Measurements from ENCODE around the gene BEND5. TPM values are rescaled to one million over a fixed set of nuclear protein-coding genes. Genes with fewer than 3 reads are reported as not detected.

BEND5 gene
- total and polyA plus RNA-seq, 7 donors: 0.84 to 3.7 (median 1.6) TPM

DNA sequence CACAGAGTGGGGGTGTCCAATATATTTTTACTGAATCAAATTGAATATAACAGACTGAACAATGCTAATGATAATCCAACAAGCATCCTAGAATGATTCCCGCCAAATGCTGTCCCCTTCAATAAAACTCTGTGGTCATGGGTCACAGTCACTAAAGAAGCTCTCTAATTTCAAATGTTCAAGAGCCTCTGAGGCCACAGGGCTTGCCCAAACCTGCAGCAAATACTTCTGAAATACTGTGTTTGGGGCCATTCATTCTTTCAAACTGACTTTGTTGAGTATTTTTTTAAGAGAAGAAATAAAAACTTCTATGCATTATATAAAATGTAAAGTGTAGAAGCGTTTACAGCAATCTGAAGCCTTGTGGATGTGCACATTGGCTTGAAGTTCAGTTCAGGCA is 7.6 kb upstream of the BEND5 start:
- Histone ChIP-seq H3K4me1 (no peaks in the 10 kb centered on the region), H3K27me3 (ENCODE audit: insufficient read depth in 3 of 3, low read length in 2 of 3) (peaks cover 0 to 2% (median 0%) of the 10 kb centered on the region in 3 donors), H3K9me3 (no peaks in the 10 kb centered on the region), H3K27ac (no peak overlapping the region), H3K4me3 (no peak overlapping the region), H3K36me3 (ENCODE audit: insufficient read depth in 1 of 2, low read depth in 1 of 2) (no peaks in the 10 kb centered on the region)
- TF ChIP-seq, protein P1, sequence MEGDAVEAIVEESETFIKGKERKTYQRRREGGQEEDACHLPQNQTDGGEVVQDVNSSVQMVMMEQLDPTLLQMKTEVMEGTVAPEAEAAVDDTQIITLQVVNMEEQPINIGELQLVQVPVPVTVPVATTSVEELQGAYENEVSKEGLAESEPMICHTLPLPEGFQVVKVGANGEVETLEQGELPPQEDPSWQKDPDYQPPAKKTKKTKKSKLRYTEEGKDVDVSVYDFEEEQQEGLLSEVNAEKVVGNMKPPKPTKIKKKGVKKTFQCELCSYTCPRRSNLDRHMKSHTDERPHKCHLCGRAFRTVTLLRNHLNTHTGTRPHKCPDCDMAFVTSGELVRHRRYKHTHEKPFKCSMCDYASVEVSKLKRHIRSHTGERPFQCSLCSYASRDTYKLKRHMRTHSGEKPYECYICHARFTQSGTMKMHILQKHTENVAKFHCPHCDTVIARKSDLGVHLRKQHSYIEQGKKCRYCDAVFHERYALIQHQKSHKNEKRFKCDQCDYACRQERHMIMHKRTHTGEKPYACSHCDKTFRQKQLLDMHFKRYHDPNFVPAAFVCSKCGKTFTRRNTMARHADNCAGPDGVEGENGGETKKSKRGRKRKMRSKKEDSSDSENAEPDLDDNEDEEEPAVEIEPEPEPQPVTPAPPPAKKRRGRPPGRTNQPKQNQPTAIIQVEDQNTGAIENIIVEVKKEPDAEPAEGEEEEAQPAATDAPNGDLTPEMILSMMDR (IDR thresholded peaks at IDR 0.05): no peak
- no peak for DNase-seq
- intact Hi-C loops (cut with DNase I): no loop called here
- WGBS, 3 donors: 80 to 81% (median 80%) methylated on average over 2 of the region's 2 CpGs
- no peak for ATAC-seq

DNA sequence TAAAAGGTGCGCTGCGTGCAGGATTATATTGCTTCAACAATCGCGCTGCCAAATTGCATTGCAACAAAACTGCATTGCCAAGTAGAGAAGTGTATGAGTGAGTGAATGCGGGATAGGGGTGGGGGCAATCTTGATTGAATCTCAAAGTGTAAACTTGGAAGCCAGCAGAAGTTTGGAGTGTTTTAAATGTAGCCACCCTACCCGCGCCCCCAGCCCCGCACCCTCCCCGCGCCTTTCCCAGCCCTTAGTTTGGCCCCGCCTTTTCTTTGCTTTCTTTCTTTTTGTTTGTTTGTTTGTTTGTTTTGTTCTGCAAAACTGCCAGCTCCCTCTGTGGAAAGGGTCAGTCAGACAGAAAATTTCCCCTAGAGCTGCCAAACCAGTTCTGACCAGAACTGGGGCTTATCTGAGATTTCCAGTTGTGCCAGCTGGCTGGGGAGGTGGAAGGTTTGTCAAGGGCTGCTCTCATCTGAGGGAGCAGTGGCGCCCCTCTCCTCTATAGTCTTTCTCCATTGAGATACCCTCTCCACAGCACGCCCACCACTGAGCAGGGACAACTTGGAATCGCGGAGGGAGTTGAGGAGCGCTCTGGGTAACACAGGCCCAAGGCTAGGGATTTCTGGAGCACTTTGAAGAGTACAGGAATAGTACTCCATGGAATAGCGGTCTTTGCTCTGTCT is 666 bp upstream of the BEND5 start:
- no peak for DNase-seq
- peaks cover 11% of the 10 kb centered on the region for H3K4me1 ChIP-seq
- H3K9me3 ChIP-seq: no peaks in the 10 kb centered on the region
- intact Hi-C loops (cut with DNase I): no loop called here
- 6 to 10% (median 8%) methylated on average over 17 of the region's 17 CpGs for WGBS, 3 donors
- H3K27me3 ChIP-seq (ENCODE audit: insufficient read depth in 3 of 3, low read length in 2 of 3): no peaks in the 10 kb centered on the region
- peak in 3 of 4 donors; percentile 4 to 21 (median 8) for ATAC-seq
- peak overlapping the region; percentile 84 for H3K4me3 ChIP-seq
- no peaks in the 10 kb centered on the region for H3K36me3 ChIP-seq (ENCODE audit: insufficient read depth in 1 of 2, low read depth in 1 of 2)
- TF ChIP-seq, protein P1 (IDR thresholded peaks at IDR 0.05): no peak
- no peak overlapping the region for H3K27ac ChIP-seq

DNA sequence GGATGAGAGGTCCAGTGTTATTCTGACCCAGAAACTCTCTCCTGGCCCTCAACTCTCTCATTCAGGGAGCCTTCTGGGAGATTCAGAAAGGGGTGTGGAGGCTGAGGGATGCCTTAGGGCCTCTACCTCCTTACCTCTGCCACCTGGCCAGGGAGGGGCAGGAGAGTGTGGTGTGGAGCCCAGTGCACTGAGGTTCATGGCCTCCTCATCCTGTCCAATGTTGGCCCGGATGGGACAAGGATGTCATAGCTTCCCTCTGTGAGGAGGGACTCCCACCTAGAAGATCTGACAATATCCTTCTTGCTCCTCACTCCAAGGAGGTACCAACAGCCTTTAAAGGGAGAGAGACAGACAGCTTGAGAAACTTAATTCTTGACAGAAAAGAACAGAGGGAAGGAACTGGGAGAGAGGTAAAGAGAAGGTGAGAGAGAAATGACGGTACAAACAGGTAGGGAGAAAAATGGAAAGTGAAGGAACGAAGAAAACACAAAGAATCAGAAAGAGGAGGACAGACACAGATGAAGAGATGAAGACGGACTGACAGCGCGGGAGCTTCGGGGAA is 779 bp downstream of the BEND5 start:
- ATAC-seq (peak in 1 of 4 donors; percentile 34), DNase-seq (no peak)
- no peaks in the 10 kb centered on the region for H3K27me3 ChIP-seq (ENCODE audit: insufficient read depth in 3 of 3, low read length in 2 of 3)
- H3K36me3 ChIP-seq (ENCODE audit: insufficient read depth in 1 of 2, low read depth in 1 of 2): no peaks in the 10 kb centered on the region
- no peaks in the 10 kb centered on the region for H3K9me3 ChIP-seq
- 2 to 7% (median 4%) methylated on average over 7 of the region's 7 CpGs for WGBS, 3 donors
- H3K4me3 ChIP-seq: peak overlapping the region; percentile 84
- intact Hi-C loops (cut with DNase I): no loop called here
- TF ChIP-seq, protein P1 (IDR thresholded peaks at IDR 0.05): no peak
- peaks cover 21% of the 10 kb centered on the region for H3K4me1 ChIP-seq
- H3K27ac ChIP-seq: peak overlapping the region; percentile 60

DNA sequence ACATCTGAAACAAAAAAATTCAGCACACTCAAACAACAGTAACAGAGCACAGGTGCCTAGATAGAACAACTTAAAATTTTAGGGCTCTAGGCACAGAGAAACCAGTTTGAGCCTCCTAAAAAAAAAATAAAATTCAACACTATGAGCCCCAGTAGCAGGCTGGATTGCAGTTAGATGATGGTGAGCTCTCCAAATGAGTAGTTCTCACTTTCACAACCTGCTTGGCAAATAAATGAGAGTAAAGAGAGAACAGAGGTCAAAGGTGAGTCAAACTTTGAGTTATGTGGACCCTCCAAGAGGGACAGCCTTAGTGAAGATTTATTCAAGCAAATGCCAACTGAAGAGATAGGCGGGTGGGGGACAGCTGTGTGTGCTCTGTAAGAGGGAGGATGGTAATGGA is 3.6 kb downstream of the BEND5 start:
- Histone ChIP-seq H3K36me3 (ENCODE audit: insufficient read depth in 1 of 2, low read depth in 1 of 2) (no peaks in the 10 kb centered on the region), H3K27me3 (ENCODE audit: insufficient read depth in 3 of 3, low read length in 2 of 3) (no peaks in the 10 kb centered on the region), H3K27ac (no peak overlapping the region), H3K4me3 (no peak overlapping the region), H3K9me3 (no peaks in the 10 kb centered on the region), H3K4me1 (peaks cover 27% of the 10 kb centered on the region)
- no peak for DNase-seq
- TF ChIP-seq, protein P1 (IDR thresholded peaks at IDR 0.05): no peak
- 78 to 88% (median 81%) methylated on average over 1 of the region's 1 CpG for WGBS, 3 donors
- intact Hi-C loops (cut with DNase I): no loop called here
- ATAC-seq: no peak

All from psoas muscle (tissue), 8 donors.